HG03175 (cell line): ENCODE measurements around the gene RGCC.
"Not testable (repeated sequence)": the region's sequence is repeated elsewhere in the genome, so short reads cannot be mapped to it uniquely, and the experiment has no call there.

ENCODE experiments used
- ATAC-seq: cut with Tn5 transposase; IDR thresholded peaks from one replicate; pipeline ENCODE4 v1.9.1; 2021; ENCODE audit warnings: mild to moderate bottlenecking, moderate library complexity; ENCODE audit not compliant: unreplicated experiment

RGCC gene

GRCh38 chr13:41456768-41457588 is at the start of gene RGCC:
RGCC (plus strand) TSS chr13:41457550; CDS start chr13:41457708, 158 bp downstream.
- peak; percentile 62 for ATAC-seq

GRCh38 chr13:41408121-41408520 is 49.2 kb upstream of the RGCC start:
- ATAC-seq = no peak

- no peak for ATAC-seq
These were observed 48.6 kb upstream of the RGCC start for GRCh38 chr13:41408746-41409145.

GRCh38 chr13:41409611-41410010 is 47.7 kb upstream of the RGCC start:
- ATAC-seq = no peak

- ATAC-seq = no peak
These were observed 46.3 kb upstream of the RGCC start for GRCh38 chr13:41411060-41411459.

- ATAC-seq = no peak
These were observed 45.8 kb upstream of the RGCC start for GRCh38 chr13:41411522-41411921.

GRCh38 chr13:41413872-41414271 is 43.5 kb upstream of the RGCC start:
- ATAC-seq = no peak

- ATAC-seq = no peak
These were observed 41.1 kb upstream of the RGCC start for GRCh38 chr13:41416276-41416675.

- ATAC-seq = no peak
These were observed 39.3 kb upstream of the RGCC start for GRCh38 chr13:41418027-41418426.

GRCh38 chr13:41418731-41419130 is 38.6 kb upstream of the RGCC start:
- ATAC-seq = no peak

GRCh38 chr13:41419206-41419605 is 38.1 kb upstream of the RGCC start:
- ATAC-seq = no peak

- ATAC-seq = no peak
These were observed 37.2 kb upstream of the RGCC start for GRCh38 chr13:41420146-41420545.

- not testable (repeated sequence) for ATAC-seq
These were observed 36.0 kb upstream of the RGCC start for GRCh38 chr13:41421330-41421729.

GRCh38 chr13:41421983-41422382 is 35.4 kb upstream of the RGCC start:
- ATAC-seq = not testable (repeated sequence)

- ATAC-seq = not testable (repeated sequence)
These were observed 34.1 kb upstream of the RGCC start for GRCh38 chr13:41423259-41423658.

- not testable (repeated sequence) for ATAC-seq
These were observed 32.7 kb upstream of the RGCC start for GRCh38 chr13:41424675-41425074.

- ATAC-seq = no peak
These were observed 31.3 kb upstream of the RGCC start for GRCh38 chr13:41426047-41426446.

- no peak for ATAC-seq
These were observed 29.7 kb upstream of the RGCC start for GRCh38 chr13:41427666-41428065.

GRCh38 chr13:41428155-41428554 is 29.2 kb upstream of the RGCC start:
- ATAC-seq = no peak

- not testable (repeated sequence) for ATAC-seq
These were observed 23.3 kb upstream of the RGCC start for GRCh38 chr13:41434030-41434429.

GRCh38 chr13:41434831-41435520 is 22.4 kb upstream of the RGCC start:
- no peak for ATAC-seq

GRCh38 chr13:41443969-41444368 is 13.4 kb upstream of the RGCC start:
- no peak for ATAC-seq
